Measurements from ENCODE around the gene DPH7. TPM values are rescaled to one million over a fixed set of nuclear protein-coding genes. Genes with fewer than 3 reads are reported as not detected.

Gene DPH7
- total RNA-seq, 1 experiment from 2014 or later = 43.9 TPM

- TF ChIP-seq ZNF532 (CRISPR knock-in tag; IDR thresholded peaks at IDR 0.05; ENCODE audit: borderline replicate concordance) = no peak
- TF ChIP-seq AR (CRISPR knock-in tag; IDR thresholded peaks at IDR 0.05) = 0 out of 2 replicates have a peak, but pooled peaks have one; percentile 10
- TF ChIP-seq SOX15 (CRISPR knock-in tag; IDR thresholded peaks at IDR 0.05) = no peak
- TF ChIP-seq ERG (CRISPR knock-in tag; IDR thresholded peaks at IDR 0.05) = 0 out of 2 replicates have a peak, but pooled peaks have one; percentile 74
- TF ChIP-seq CREM (CRISPR knock-in tag; IDR thresholded peaks at IDR 0.05) = peak; percentile 77; the same call in 1 of the 2 replicates
- TF ChIP-seq TEAD1 (CRISPR knock-in tag; IDR thresholded peaks at IDR 0.05) = peak; percentile 36; the same call in 1 of the 2 replicates
- TF ChIP-seq NR2C2 (CRISPR knock-in tag; IDR thresholded peaks at IDR 0.05) = peak; percentile 89
- peak; percentile 32; the same call in 1 of the 2 replicates for TF ChIP-seq NFYB (CRISPR knock-in tag; conservative IDR thresholded peaks at IDR 0.05; ENCODE audit: low read depth)
- peak; percentile 80; the same call in 1 of the 2 replicates for TF ChIP-seq ARID4B (CRISPR knock-in tag; IDR thresholded peaks at IDR 0.05; ENCODE audit: borderline replicate concordance)
- TF ChIP-seq FOXJ3 (CRISPR knock-in tag; IDR thresholded peaks at IDR 0.05; ENCODE audit: borderline replicate concordance) = no peak
- peak; percentile 24; the same call in 1 of the 2 replicates for TF ChIP-seq ZNF232 (CRISPR knock-in tag; IDR thresholded peaks at IDR 0.05)
- peak; percentile 71; the same call in 1 of the 2 replicates for TF ChIP-seq ATF1 (CRISPR knock-in tag; IDR thresholded peaks at IDR 0.05)
- TF ChIP-seq JUN (CRISPR knock-in tag; IDR thresholded peaks at IDR 0.05) = 0 out of 2 replicates have a peak, but pooled peaks have one; percentile 68
- TF ChIP-seq GRHL2 (CRISPR knock-in tag; IDR thresholded peaks at IDR 0.05; ENCODE audit: insufficient replicate concordance, severe bottlenecking) = no peak
- TF ChIP-seq HMGXB4 (CRISPR knock-in tag; IDR thresholded peaks at IDR 0.05) = peak; percentile 40; the same call in 1 of the 2 replicates
- TF ChIP-seq AFF4 (CRISPR knock-in tag; IDR thresholded peaks at IDR 0.05; ENCODE audit: borderline replicate concordance) = no peak
- no peak for TF ChIP-seq SMAD3 (CRISPR knock-in tag; IDR thresholded peaks at IDR 0.05; ENCODE audit: borderline replicate concordance)
Observed at GRCh38 chr9:137618105-137619067, 39.7 kb upstream of the DPH7 start, which contains the start of gene EHMT1 (continued).
